ENCODE results near the gene MTOR.
"Not testable (repeated sequence)": the region's sequence is repeated elsewhere in the genome, so short reads cannot be mapped to it uniquely, and the experiment has no call there.

MTOR gene

GRCh38 chr1:11178021-11179015, 84.0 kb downstream of the MTOR start:
- no peak for DNase-seq

DNA sequence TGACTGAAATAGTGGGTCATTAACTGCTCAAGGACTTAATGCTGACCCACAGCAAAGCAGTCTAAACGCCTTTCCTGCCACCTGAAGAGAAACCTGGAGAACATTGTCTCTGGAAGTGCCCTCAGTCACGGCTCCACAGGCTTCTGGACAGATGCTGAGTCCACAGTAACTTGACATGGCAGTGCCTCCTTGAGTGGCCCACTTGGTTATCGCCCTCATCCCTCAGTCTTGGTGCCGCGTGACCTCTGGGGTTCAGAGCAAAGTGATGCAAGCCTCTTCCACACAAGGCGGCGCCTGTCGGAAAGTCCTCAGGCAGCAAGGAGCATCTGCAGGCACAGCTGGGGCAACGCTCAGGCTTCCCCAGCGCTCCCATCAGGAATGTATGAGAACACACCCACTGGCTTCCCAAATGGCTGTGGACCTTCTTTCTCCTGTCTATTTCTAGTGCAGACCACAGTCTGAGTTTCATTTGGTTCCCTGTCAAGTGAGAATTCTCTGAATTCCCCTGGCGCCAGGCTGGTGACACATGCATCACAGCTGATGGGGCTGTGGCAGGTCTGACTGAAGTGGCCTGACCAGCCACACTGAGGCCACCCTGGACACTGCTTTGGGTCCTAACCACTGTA, 86.2 kb downstream of the MTOR start:
- no peak for DNase-seq

DNA sequence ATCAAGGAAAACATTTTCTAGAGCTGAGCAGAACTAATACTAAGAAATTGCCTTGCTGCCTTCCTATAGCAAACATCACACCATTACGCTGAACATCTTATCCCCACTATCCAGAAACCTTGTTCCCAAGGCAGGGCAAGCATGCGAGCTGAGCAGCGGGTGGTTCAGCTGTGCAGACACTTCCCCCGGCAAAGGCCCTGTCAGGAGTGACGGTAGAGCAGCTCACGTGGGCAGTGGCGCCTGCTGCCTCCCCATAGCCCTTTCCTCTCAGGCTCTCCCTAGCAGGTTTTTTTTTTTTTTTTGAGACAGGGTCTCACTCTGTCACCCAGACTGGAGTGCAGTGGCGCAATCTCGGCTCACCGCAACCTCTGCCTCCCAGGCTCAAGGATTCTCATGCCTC, 86.9 kb downstream of the MTOR start:
- DNase-seq, result no peak

DNA sequence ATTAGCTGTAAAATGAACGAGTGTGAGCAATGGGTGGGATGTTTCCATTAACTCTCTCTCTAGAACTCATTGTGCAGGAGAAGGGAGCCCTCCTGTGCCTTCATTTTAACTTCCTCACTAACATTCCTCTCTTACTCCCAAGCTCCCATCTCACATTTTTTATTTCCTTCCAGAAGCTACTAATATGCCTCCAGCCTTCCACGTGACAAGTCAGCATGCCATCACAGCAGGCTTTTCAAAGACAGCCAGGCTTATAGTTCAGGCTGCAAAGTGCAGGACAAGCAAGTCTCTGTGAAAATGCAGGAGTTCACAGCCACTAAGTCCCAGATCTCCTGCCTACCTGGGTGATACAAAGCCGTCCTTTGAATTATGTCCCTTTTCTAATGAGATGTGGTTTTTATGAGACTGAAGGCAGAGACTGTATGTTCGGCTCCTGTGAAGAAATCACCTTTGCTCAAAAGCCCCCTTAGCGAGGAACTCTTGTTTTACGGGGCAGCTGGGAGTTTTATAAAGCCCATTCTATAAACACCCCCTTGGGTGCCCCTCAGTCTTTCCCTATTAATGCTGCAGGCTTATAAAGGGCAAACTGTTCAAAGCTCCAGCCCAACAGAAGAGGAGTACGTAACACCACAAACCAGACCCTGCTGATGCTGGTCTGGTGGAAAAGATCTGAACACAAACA, 87.9 kb downstream of the MTOR start:
- no peak for DNase-seq

GRCh38 chr1:11170102-11170501, 92.2 kb downstream of the MTOR start:
- no peak for DNase-seq

GRCh38 chr1:11169202-11169601, 93.1 kb downstream of the MTOR start:
- DNase-seq, result no peak

DNA sequence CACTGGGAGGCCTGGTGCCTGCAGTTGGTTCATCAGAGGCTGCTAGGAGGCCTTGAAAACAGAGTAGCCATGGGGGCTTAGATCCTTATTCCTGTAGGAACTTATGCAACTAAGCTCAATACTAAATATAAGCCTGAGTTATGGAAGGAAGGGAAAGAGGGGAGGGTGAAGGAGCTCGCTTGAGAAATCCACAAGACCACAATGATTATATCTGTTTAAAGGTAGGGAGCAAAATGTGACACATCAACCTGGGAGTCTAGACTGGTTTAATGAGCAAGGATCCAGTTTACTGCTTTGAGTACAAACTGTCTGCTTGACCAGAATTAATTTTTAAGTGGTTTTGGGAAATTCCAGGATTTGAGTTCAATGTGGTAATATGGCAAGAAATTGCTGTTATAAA, 93.6 kb downstream of the MTOR start:
- no peak for DNase-seq

- not testable (repeated sequence) for DNase-seq
These were observed 95.6 kb downstream of the MTOR start for GRCh38 chr1:11166744-11167143.

GRCh38 chr1:11162752-11163151, 99.6 kb downstream of the MTOR start:
- not testable (repeated sequence) for DNase-seq

DNA sequence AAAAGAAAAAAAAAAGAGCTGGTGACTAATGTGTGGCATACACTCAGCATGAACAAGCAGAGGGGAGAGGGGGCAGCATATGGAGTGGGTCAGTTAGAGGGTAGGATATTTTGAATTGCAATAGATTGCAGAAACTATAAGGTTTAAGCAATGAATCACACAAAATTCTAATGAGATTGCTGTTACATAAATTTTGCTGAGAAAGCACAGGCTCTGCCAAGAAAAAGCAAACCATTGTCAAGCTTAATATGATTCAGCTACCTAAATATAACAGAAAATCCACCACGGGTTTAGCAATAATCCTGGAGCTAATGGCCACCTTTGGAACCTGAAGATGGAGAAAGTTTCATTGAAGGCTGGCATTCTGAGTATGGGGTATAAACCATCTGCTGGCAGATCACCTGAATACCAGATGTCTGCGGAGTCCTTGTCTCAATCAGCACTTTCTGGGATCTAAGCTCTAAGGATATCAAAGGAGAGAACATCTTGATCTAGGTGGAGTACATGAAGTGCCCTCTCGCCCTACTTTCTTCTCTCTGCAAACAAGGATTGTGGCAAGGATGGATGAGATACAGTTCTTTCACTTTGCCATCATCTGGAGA, 103.5 kb downstream of the MTOR start:
- no peak for DNase-seq

DNA sequence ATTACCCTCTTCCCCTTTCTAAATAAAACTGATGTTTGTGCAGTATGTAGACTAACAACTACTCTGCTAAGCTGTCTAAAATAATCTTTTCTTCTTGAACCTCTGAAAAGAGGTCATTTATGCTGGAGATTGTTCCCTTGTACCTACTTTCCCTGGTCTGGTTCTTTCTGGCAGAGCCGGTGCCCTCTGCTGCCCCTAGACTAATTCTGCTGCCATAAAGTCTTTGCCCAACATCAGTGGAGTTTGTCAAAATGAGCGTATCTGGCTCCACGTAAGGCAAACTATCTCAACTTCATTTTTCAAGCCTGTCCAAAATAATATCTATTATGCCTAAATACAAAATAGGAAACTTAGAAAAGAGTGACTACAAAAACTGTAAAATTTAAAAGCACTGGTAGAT, 104.1 kb downstream of the MTOR start:
- DNase-seq, result no peak

DNA sequence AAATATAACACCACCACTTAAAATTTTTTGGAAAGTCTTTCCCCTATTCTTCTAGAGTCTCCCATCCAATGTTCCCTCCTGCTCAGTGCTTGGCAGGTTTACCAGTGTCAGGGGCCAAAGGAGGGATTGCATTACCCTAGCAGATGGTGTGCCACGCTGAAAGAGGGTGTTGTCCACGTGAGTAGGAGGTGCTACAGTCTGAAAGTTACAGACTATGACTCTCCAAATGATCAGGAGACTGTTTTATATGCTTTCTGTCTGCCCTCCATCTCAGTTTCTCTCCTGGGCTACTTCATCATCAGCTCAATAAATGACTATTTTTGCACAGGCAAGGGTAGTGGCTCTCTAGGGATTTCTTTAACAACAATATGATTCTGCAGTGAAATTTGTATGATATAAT, 104.5 kb downstream of the MTOR start:
- no peak for DNase-seq

GRCh38 chr1:11157394-11157793, 105.0 kb downstream of the MTOR start:
- DNase-seq, result no peak

GRCh38 chr1:11156963-11157362, 105.4 kb downstream of the MTOR start:
- DNase-seq, result no peak

GRCh38 chr1:11156441-11156840, 105.9 kb downstream of the MTOR start:
- DNase-seq, result no peak

GRCh38 chr1:11153184-11153583, 109.2 kb downstream of the MTOR start:
- no peak for DNase-seq

DNA sequence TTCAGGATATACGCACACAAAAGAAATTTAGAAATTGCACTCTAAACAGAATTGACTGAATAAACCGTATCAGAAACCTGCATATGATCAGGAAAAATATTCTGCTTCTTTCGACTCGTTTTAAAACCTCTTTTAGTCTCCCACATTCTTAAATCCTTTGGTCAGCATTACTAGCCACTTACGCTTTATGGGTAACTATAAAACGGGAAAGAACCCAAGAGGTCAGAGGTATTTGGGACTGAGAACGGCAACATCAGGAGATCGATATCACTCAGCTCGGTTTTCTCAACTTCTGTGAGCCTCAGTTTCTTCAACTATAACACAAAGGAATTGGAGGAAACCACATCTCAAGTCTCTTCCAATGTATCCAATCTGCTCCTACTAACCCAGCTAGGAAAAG, 109.6 kb downstream of the MTOR start:
- no peak for DNase-seq

DNA sequence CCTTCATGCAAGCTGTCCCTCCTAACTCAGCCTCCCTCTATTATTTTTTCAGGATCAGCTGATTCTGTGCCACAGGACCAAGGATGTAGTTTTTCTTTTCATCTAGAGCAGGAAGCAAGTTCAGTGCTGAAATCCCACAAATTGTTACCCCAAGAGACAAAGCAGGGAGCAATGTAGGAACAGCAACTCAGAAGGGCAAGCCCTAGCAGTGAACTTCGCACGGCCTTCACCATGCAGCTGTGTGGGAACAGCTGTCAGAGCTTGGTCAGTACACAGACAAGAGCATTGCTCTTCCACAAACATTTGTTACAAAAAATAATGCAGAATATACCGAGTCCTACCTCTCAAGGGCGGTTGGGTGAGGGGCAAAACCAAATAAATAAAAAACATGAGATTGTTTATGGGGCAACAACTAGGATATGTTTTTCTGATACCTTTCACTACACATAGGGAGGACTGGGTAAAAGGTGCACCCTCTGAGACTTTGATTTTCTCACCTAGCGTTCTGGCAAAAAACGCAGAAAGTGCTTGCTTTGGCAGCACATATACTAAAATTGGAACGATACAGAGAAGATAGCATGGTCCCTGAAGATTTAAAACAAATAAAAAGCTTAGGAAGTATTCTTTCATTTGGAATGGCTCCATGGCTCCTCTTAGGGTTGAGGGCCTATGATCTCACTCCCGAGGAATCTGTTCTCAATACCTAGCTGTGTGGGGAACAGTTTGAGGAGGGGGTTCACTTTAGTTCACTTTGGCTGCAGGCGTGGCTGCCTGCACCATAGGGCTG, 110.3 kb downstream of the MTOR start:
- DNase-seq, result no peak

GRCh38 chr1:11151114-11151513, 111.2 kb downstream of the MTOR start:
- no peak for DNase-seq

- DNase-seq, result no peak
These were observed 112.0 kb downstream of the MTOR start for GRCh38 chr1:11150326-11150725.

GRCh38 chr1:11147197-11147770, 115.1 kb downstream of the MTOR start:
- no peak for DNase-seq

DNA sequence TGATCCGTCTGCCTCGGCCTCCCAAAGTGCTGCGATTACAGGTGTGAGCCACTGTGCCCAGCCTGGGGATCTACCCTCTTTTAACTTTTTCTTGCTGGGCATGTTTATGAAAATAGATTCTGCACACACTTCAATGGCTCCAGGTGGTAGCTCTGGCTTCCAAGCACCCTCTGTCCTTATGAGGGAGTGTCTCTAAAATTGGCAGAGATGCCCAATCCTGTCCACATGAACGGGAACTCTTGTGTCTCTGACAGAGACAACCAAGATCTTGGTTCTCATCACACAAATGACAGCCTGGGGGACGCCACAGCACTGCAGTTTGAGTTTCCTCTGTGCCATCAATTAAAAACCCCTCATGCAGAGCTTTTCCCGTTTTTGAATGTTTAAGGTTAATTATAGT, 116.6 kb downstream of the MTOR start:
- no peak for DNase-seq

Data from stimulated activated naive CD4-positive, alpha-beta T cell (primary cell).